Kidney glomerular epithelial cell (primary cell): Measurements from ENCODE around the gene TOR1AIP2.

ENCODE experiments used
- DNase-seq: peaks from one replicate; lab custom pipeline; 2025; lab: John Stamatoyannopoulos, UW

The TOR1AIP2 gene

GRCh38 chr1:179877586-179878265 lies at the start of gene TOR1AIP2:
Gene TOR1AIP2, minus strand, starts transcription at chr1:179877803. Its CDS starts 25,138 bp downstream, at chr1:179852665.
- peak; percentile 75 for DNase-seq

GRCh38 chr1:179926850-179927205 lies 49.2 kb upstream of the TOR1AIP2 start:
- DNase-seq, result no peak

- DNase-seq, result no peak
Measured at GRCh38 chr1:179925922-179926849, 48.6 kb upstream of the TOR1AIP2 start.

- DNase-seq, result no peak
Measured at GRCh38 chr1:179925302-179925701, 47.7 kb upstream of the TOR1AIP2 start.

GRCh38 chr1:179924268-179924667 lies 46.7 kb upstream of the TOR1AIP2 start:
- DNase-seq, result no peak

- DNase-seq, result no peak
Measured at GRCh38 chr1:179923029-179923428, 45.4 kb upstream of the TOR1AIP2 start.

- DNase-seq, result no peak
Measured at GRCh38 chr1:179921981-179922872, 44.6 kb upstream of the TOR1AIP2 start.

GRCh38 chr1:179921472-179921871 lies 43.9 kb upstream of the TOR1AIP2 start:
- DNase-seq, result no peak

GRCh38 chr1:179917601-179918429 lies 40.2 kb upstream of the TOR1AIP2 start:
- no peak for DNase-seq

GRCh38 chr1:179911812-179912211 lies 34.2 kb upstream of the TOR1AIP2 start:
- DNase-seq, result no peak

- no peak for DNase-seq
Measured at GRCh38 chr1:179910934-179911333, 33.3 kb upstream of the TOR1AIP2 start.

- no peak for DNase-seq
Measured at GRCh38 chr1:179889589-179889988, 12.0 kb upstream of the TOR1AIP2 start.

- no peak for DNase-seq
Measured at GRCh38 chr1:179888071-179888470, 10.5 kb upstream of the TOR1AIP2 start.

- peak; percentile 42 for DNase-seq
Measured at GRCh38 chr1:179883745-179884138, 6.1 kb upstream of the TOR1AIP2 start.

- no peak for DNase-seq
Measured at GRCh38 chr1:179883040-179883744, 5.6 kb upstream of the TOR1AIP2 start.

- DNase-seq, result peak; percentile 90
Measured at GRCh38 chr1:179882253-179883039, 4.8 kb upstream of the TOR1AIP2 start, which contains the start of gene TOR1AIP1. Gene TOR1AIP1, plus strand, starts transcription at chr1:179882285. Its CDS starts 218 bp downstream, at chr1:179882503.

- peak; percentile 85 for DNase-seq
Measured at GRCh38 chr1:179881642-179882252, 4.1 kb upstream of the TOR1AIP2 start.

- no peak for DNase-seq
Measured at GRCh38 chr1:179879797-179880196, 2.2 kb upstream of the TOR1AIP2 start.

- peak; percentile 35 for DNase-seq
Measured at GRCh38 chr1:179876300-179876715, 1.3 kb downstream of the TOR1AIP2 start.
